CD14-positive monocyte (primary cell): Measurements from ENCODE around the gene TEAD1. TPM values are rescaled to one million over a fixed set of nuclear protein-coding genes. Genes with fewer than 3 reads are reported as not detected.

Source experiments
- DNase-seq, 3 donors: peaks; one replicate each; pipeline ENCODE4 v3.0.0-alpha.2; 2011 to 2022
- H2AFZ ChIP-seq: 2 replicates; pipeline ENCODE4 v1.6.0; 2012; ENCODE audit warnings: mild to moderate bottlenecking, low read depth, low read length, inconsistent platforms; ENCODE audit not compliant: insufficient read depth, poor library complexity, severe bottlenecking
- H3K27ac ChIP-seq, 2 donors: 1 replicate in 1 of 2; 2 replicates in 1 of 2; pipeline ENCODE4 v1.5.1; 2012 to 2013; ENCODE audit warnings: low read length in 2 of 2, control low read depth in 1 of 2, inconsistent platforms in 1 of 2, low read depth in 1 of 2, mild to moderate bottlenecking in 1 of 2
- H3K27me3 ChIP-seq, 2 donors: one replicate each; pipeline versions ENCODE4 v1.6.0 to v1.6.1; 2011 to 2013; ENCODE audit warnings: low read length in 2 of 2; ENCODE audit not compliant: control insufficient read depth in 2 of 2, insufficient read depth in 2 of 2
- H3K36me3 ChIP-seq, 2 donors: replicated peaks in 1 of 2; 1 replicate in 1 of 2; 2 replicates in 1 of 2; pipeline versions ENCODE4 v1.5.1 to v1.6.1; 2012 to 2013; ENCODE audit warnings: low read length in 2 of 2, control low read depth in 1 of 2, inconsistent platforms in 1 of 2, mild to moderate bottlenecking in 1 of 2; ENCODE audit not compliant: insufficient read depth in 2 of 2, control insufficient read depth in 1 of 2
- H3K4me1 ChIP-seq, 2 donors: 1 replicate in 1 of 2; 2 replicates in 1 of 2; pipeline versions ENCODE4 v1.5.1 to v1.6.1; 2012 to 2013; ENCODE audit warnings: low read length in 2 of 2, control low read depth in 1 of 2, inconsistent platforms in 1 of 2, mild to moderate bottlenecking in 1 of 2, moderate library complexity in 1 of 2; ENCODE audit not compliant: insufficient read depth in 2 of 2, control insufficient read depth in 1 of 2
- H3K4me2 ChIP-seq: replicated peaks from 2 replicates; pipeline ENCODE3; 2012; ENCODE audit warnings: low read length, moderate library complexity, mild to moderate bottlenecking; ENCODE audit not compliant: poor library complexity, severe bottlenecking; ENCODE audit errors: extremely low read depth
- H3K4me3 ChIP-seq, 3 experiments: fragments of 200-600 bp in 1 of 3; sonication (generic) in 1 of 3; replicated peaks in 1 of 3; 1 replicate in 2 of 3; 2 replicates in 1 of 3; pipeline ENCODE4 v1.5.1; 2011 to 2013; ENCODE audit warnings: low read length in 3 of 3, mild to moderate bottlenecking in 3 of 3, control low read depth in 2 of 3, low read depth in 2 of 3, inconsistent platforms in 1 of 3, moderate library complexity in 1 of 3
- H3K79me2 ChIP-seq: 2 replicates; pipeline ENCODE4 v1.6.0; 2012; ENCODE audit warnings: mild to moderate bottlenecking, control low read depth, inconsistent platforms, low read length, moderate library complexity; ENCODE audit not compliant: insufficient read depth
- H3K9ac ChIP-seq: 2 replicates; pipeline ENCODE4 v1.6.0; 2017; ENCODE audit warnings: low read length, mild to moderate bottlenecking; ENCODE audit not compliant: insufficient read depth, poor library complexity, severe bottlenecking
- H3K9me3 ChIP-seq, 2 donors: replicated peaks in 1 of 2; 1 replicate in 1 of 2; 2 replicates in 1 of 2; pipeline versions ENCODE4 v1.5.1 to v1.6.1; 2012 to 2013; ENCODE audit warnings: low read length in 2 of 2, control low read depth in 1 of 2; ENCODE audit not compliant: control insufficient read depth in 1 of 2, insufficient read depth in 1 of 2
- H4K20me1 ChIP-seq: 2 replicates; pipeline ENCODE4 v1.6.0; 2012; ENCODE audit warnings: mild to moderate bottlenecking, low read length, control low read depth, moderate library complexity; ENCODE audit not compliant: insufficient read depth
- H3K27ac Mint-ChIP-seq, 7 donors: one replicate each; pipeline ENCODE4 v1.8.0; 2020; ENCODE audit warnings: mild to moderate bottlenecking in 7 of 7, mixed read lengths in 7 of 7, moderate library complexity in 6 of 7, inconsistent platforms in 2 of 7
- H3K27me3 Mint-ChIP-seq, 3 donors: one replicate each; pipeline ENCODE4 v1.8.0; 2021 to 2022; ENCODE audit warnings: low read depth in 3 of 3, mild to moderate bottlenecking in 3 of 3, mixed read lengths in 3 of 3, moderate library complexity in 3 of 3, inconsistent platforms in 1 of 3
- H3K36me3 Mint-ChIP-seq, 2 donors: one replicate each; pipeline ENCODE4 v1.8.0; 2020; ENCODE audit warnings: mixed read lengths in 2 of 2, inconsistent platforms in 1 of 2, mild to moderate bottlenecking in 1 of 2
- H3K4me1 Mint-ChIP-seq: one replicate; pipeline ENCODE4 v1.8.0; 2020; ENCODE audit warnings: mild to moderate bottlenecking, mixed read lengths
- H3K4me3 Mint-ChIP-seq, 2 donors: one replicate each; pipeline ENCODE4 v1.8.0; 2020; ENCODE audit warnings: mild to moderate bottlenecking in 2 of 2, mixed read lengths in 2 of 2, moderate library complexity in 1 of 2
- H3K9me3 Mint-ChIP-seq, 7 donors: one replicate each; pipeline ENCODE4 v1.8.0; 2020 to 2022; ENCODE audit warnings: mixed read lengths in 7 of 7, mild to moderate bottlenecking in 6 of 7, moderate library complexity in 6 of 7, inconsistent platforms in 2 of 7
- CTCF ChIP-seq: fragments of 200-600 bp; IDR thresholded peaks from one replicate; pipeline ENCODE4 v1.8.0; 2022; ENCODE audit warnings: antibody characterized with exemption, mild to moderate bottlenecking
- WGBS: methylation state at CpG from one replicate; pipeline ENCODE4 v1.1.5; 2013; ENCODE audit warnings: missing lambda C conversion rate; ENCODE audit not compliant: insufficient coverage; 5-methylcytosine and 5-hydroxymethylcytosine counted together
- intact Hi-C, 2 donors: fragments of 100-400 bp; cut with micrococcal nuclease; formaldehyde crosslinking; loops; one replicate each; pipeline versions ENCODE4 v1.15.0 to v1.15.1; 2023
- polyA plus RNA-seq, 3 donors: library from polyadenylated mRNA; depleted of rRNA in 1 of 3; unstranded in 2 of 3; stranded (reverse) in 1 of 3; fragments of 300-500 nt in 2 of 3; fragments of >200 nt in 1 of 3; fragmentation: Illumina TruSeq in 2 of 3; gene quantifications; 1 replicate in 2 of 3; 2 replicates in 1 of 3; pipeline ENCODE4 v1.2.3, GENCODE V29; 2012 to 2021

TEAD1 gene
- polyA plus RNA-seq, 3 donors, result not detected

GRCh38 chr11:12674936-12675696, 895 bp downstream of the TEAD1 start:
- H3K27ac Mint-ChIP-seq, result no peak overlapping the region

More at GRCh38 chr11:12674936-12675696, 895 bp downstream of the TEAD1 start:
- H3K9me3 ChIP-seq, result peaks cover 0 to 22% of the 10 kb centered on the region in 2 donors
- H2AFZ ChIP-seq, result peak overlapping the region; percentile 62
- H3K27me3 Mint-ChIP-seq, result peaks cover 66 to 77% (median 76%) of the 10 kb centered on the region in 3 donors
- H3K36me3 Mint-ChIP-seq, result peaks cover 3 to 6% of the 10 kb centered on the region in 2 donors
- peaks cover 70 to 79% of the 10 kb centered on the region in 2 donors for H3K27me3 ChIP-seq
- H3K9me3 Mint-ChIP-seq, result peaks cover 0 to 26% (median 13%) of the 10 kb centered on the region in 7 donors
- H3K4me1 ChIP-seq, result peaks cover 7 to 8% of the 10 kb centered on the region in 2 donors
- no peaks in the 10 kb centered on the region for H3K79me2 ChIP-seq
- intact Hi-C loops, result no loop called here
- H3K36me3 ChIP-seq, result no peaks in the 10 kb centered on the region
- no peaks in the 10 kb centered on the region for H4K20me1 ChIP-seq
- no peak for TF ChIP-seq CTCF
- H3K27ac ChIP-seq, result no peak overlapping the region
- H3K4me3 ChIP-seq, result no peak overlapping the region
- H3K9ac ChIP-seq, result no peak overlapping the region
- H3K4me3 Mint-ChIP-seq, result peak overlapping the region; percentile 62 to 81
- DNase-seq, result no peak
- 3% methylated on average over 65 of the region's 81 CpGs for WGBS
- peaks cover 9% of the 10 kb centered on the region for H3K4me1 Mint-ChIP-seq
- peak overlapping the region; percentile 82 for H3K4me2 ChIP-seq
